Activated gamma-delta T cell treated with anti-CD3 and anti-CD28 coated beads, Interleukin-2, amount 50 U/mL, for 16 hours (primary cell): ENCODE measurements around the gene SRSF11.

Experiments used
- DNase-seq: peaks from one replicate; pipeline ENCODE4 v3.0.0-alpha.2; 2020; ENCODE audit warnings: low read depth

SRSF11 gene

DNA sequence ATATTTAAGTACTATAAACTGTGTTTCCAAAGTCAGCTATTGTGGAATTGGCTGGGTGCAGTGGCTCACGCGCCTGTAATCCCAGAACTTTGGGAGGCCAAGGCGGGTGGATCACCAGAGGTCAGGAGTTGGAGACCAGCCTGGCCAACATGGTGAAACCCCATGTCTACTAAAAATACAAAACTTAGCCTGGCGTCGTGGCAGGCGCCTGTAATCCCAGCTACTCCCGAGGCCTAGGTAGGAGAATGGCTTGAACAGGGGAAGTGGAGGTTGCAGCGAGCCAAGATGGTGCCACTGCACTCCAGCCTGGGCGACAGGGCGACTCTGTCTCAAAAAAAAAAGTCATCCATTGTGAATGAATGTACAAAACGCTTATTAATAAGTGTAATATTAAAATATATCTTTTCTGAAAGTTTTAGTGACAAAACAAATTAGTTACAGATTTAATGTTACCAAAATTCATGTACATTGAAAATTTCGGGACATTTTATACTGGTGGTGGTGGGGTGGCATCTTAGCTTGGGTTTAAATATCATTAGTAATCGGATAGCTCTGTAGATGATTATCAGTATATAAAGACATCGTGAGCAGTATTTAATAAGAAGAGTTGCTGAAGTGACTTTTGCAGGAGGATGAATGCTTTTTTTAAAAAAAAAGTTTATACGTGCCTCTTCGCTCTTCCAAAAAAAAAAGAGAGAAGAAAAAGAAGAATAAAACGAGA lies 503 bp upstream of the SRSF11 start:
- no peak for DNase-seq

DNA sequence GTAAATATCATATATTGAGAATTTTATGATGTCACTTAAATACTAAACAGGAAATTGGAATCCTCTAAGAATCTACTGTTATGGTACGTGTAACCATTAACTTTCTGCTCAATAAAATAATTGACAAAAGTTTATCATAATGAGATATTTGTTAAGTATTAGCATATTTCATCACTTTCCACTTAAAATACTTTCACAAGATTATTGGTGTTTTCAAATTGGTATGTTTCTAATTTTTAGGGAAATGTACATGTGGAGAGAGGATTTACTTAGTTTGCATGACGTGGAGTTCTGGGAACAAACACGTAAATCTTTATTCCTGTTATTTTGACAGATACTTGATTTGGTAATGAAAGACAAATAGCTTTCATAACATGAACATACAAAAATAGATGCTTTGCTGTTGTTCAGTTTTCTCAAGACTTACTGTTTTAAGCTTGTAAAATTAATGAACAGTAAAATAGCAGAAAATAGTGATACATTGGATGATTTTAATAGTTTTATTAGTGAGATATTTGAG lies 1.6 kb downstream of the SRSF11 start:
- DNase-seq = no peak

DNA sequence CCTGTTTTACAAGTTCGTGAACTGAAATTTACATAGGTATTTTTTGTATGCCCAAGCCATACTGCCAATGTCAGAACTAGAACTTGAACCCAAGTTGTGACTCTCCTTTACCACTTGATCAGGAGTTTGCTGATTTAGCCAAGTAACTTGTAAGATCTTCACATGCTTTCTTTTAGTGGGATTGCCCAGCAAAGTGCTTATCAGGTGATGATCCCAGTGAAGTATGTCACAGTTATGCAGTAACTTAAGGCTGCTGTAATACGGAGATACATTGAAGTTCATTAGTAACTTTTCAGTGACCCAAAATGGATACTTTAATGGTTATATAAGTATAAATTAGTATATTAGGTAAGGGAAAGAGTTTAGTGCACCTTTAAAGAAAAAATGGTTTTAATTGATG lies 3.8 kb downstream of the SRSF11 start:
- DNase-seq = no peak

DNA sequence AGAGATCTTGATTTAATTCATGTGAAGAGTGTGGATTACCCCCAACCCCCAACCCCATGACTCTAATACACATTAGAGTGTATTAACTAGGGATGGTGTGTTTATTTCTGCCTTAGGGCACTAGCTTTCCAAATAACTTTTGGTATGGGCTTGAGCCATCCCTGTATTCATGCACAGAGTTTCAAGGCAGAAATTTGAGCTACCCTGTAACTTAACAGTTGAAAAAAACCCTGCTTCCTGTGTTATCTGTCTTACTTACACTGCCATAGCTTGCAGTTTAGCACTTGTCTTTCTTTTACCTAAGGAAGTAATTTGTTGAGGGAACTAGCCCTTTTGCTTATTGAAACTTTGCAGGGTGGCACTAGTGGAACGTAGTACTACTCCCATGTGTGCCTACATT lies 6.3 kb downstream of the SRSF11 start:
- no peak for DNase-seq

DNA sequence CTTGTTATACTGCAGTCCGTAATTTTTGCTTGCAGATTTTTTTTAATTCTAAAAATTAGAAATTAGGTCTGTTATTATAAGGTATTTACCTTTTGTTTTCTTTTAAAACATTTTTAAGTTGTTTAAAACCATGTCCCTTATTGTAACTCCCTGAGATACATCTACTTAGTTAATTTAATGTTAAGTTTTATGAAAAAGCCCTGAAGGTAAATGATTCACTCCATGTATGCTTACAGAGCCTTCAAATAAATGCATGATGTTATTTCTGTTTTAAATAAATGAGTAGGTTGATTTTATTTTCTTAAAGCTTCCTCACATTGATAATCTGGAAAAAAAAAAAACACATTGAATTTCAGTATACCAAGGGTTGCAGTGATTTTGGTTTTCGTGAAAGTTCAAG lies 7.5 kb downstream of the SRSF11 start:
- DNase-seq = no peak

DNA sequence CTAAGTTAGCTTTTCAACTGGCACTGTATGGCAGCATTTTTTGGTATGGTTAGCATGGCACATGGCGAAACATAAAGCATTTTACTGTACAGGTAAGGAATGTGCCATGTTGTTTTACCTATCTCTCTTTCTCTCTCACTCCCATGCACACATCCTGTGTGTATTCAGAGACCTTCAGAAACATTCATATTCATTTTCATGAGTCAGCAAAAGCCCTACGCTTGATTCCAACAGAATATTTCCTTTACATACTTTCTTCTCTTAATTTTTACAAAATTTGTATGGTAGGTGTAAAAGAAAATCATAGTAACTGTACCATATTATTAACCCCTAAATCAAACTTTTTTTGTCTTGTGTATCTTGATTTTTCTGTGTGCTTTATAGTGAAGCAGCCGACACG lies 10.3 kb downstream of the SRSF11 start:
- no peak for DNase-seq

DNA sequence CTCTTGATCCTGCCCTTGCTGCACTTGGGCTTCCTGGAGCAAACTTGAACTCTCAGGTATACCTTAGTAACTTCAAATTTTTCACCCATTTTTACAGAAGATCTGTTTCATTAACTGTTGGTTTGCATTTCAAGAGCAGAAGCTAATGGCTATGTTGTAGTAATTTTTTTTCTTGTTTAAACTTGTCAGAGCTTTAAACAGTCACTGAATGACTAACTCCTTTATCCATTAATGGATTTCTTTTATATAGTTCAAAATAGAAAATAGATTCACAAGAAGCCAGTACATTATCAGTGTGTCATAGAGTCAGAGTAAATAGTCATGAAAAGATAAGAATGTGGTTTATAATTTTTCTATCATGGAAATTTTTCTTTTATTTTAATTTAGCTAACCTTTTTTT lies 13.6 kb downstream of the SRSF11 start:
- no peak for DNase-seq

DNA sequence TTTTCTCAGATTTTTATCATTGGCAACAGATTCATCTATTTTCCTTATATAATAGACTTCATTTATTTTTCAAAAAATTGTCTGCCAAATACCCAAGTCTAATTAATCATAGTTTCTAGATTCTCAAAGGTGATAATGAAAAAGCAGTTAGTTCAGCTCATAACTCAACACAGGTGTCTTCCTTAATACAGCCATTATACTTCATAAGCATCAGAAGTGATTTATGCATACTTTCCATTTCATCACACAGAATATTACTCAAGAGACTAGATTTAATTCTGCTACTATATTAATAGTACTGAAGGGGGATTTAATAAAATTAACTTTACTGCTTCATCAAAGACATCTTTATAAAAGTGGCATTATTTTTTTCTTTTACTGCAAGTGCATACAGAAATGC lies 18.8 kb downstream of the SRSF11 start:
- DNase-seq = no peak

DNA sequence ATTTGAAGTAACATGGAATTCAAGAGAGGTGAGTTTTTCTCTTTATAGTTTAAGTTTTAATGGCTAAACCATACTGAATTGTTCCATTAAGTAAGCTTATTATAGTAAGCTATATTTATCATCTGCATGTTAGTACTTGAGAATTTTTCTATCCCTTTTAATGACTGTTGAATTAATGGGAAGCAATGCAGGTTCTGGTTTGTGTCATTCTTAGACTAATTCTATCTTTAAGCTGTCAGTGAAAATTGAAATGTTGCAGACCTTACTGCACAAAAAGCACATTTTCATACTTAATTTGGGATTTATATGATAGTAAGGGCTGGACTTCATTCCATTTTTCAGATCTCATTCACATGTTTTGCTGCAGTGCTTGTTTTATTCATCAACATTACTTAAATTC lies 25.9 kb downstream of the SRSF11 start:
- no peak for DNase-seq

DNA sequence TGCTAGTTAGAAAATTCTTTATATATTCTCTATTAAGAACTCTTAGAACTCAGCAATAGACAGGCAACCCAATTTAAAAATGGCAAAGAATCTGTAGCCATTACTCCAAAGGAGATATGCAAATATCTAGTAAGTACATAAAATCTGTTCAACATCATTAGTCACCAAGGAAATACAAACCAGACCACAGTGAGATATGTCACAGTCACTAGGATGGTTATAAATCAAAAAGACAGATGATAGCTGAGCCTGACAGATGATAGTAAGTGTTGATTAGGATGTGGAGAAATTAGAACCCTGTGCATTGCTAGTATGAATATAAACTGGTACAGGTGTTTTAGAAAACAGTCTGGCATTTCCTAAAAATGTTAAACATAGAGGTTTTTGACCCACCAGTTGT lies 26.6 kb downstream of the SRSF11 start:
- no peak for DNase-seq

DNA sequence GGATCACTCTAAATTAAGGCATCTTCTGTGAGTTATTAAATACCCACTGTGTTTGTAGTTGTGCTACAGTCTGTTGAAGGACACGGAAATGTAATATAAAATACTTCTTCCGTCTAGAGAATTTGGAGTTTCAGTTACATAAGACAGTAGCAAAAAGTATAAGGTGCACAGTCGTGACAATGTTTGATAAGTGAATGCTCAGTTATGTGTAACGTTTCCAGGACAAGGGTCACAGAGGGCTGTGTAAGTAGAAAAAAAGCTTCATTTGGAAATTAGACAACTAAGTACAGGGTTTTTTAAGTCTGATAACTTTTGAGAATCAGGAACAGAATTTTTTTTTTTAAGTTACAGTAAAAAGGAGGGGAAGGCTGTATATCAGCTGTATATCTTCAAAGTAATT lies 27.5 kb downstream of the SRSF11 start:
- DNase-seq = no peak

DNA sequence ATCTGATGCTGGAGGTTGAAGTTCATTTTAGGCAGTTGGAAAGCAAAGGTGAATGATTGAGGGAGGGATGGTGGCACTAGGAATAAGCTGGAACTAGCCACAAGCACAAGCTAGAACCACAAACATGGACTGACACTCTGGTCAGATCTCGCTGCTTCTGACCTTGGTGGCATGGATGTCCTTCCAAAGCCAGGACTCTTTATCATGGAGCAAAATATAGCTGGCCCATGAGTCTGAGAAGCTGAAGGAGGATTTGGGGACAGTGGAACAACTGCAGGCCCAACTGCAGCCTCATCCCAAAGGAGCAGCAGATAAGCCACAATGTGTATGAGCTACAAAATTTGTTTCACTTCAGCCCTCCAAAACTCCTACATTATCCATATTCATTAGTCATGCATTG lies 35.5 kb downstream of the SRSF11 start:
- no peak for DNase-seq

DNA sequence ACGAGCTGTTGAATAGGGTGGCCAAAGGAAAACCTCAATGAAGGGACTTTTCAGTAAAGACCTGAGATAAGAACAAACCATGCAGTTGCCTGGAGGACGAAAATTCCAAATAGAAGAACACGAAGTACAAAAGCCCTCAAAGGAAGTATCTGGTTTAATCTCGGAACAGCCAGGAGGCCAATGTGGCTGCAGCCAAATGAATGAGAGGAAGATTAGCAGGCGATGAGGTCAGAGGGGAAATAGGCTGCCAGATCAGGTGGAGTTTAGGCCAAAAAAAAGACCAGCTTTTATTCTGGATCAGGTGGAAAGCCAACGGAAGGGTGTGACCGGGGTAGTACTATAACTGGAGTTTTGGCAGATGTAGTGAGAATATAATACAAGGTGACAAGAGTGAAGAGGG lies 43.7 kb downstream of the SRSF11 start:
- no peak for DNase-seq

DNA sequence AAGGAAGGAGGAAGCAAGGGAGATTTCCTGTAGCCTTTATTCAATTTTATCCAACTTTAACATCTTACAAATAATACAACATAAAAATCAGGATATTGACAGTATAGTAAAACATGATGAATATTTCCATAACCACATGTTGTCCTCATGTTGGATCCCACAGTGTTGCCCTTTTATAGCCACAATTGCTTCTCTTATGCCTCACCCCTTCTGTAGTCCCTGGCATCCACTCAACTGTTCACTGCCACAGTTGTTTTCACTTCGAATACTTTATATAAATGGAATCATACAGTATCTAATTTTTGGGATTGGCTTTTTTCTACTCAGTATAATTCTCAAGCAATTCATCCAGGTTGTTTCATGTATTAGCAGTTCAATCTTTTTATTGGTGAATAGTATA lies 44.8 kb downstream of the SRSF11 start:
- no peak for DNase-seq

DNA sequence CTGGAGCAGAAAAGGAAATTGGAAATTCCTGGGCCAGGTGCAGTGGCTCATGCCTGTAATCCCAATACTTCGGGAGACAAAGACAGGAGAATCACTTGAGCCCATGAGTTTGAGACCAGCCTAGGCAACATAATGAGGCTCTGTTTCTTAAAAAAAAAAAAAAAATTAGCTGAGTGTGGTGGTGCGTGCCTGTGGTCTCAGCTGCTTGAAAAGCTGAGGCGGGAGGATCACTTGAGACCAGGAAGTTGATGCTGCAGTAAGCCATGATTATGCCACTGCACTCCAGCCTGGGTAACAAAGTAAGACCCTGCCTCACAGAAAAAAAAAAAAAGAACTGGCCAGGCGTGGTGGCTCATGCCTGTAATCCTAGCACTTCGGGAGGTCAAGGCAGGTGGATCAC lies 56.7 kb downstream of the SRSF11 start:
- DNase-seq = no peak

DNA sequence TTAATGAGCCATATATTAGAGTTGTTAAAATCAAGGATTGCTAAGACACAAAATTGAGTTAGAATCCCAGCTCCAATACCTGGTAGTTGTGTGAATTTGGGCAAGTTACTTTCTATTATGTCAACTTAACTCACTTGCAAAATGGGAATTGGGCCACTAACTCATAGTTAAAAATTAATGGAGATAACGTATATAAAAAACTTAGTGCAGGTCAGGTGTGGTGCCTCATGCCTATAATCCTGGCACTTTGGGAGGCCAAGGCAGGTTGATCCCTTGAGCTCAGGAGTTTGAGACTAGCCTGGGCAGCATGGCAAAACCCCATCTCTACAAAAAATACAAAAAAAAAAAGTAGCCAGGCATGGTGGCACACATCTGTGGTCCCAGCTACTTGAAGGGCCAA lies 57.5 kb downstream of the SRSF11 start:
- no peak for DNase-seq

DNA sequence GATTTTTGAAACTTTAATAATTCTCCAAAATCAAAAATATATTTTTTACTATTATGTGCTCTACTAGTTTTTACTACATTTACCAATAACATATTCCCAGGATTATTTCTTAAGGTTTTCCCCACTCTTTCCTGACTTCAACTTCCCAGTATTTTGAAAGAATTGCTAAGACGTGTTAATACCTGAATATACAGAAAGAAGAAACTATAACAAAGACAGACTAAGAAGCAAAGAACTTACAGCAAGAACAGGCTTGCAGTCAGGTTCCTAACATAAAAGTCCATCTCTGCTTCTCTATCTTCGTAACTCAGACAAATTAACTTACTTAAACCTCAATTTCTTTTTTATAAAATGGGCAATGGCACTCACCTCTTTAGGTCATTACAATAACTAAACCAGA lies 63.2 kb downstream of the SRSF11 start:
- no peak for DNase-seq

DNA sequence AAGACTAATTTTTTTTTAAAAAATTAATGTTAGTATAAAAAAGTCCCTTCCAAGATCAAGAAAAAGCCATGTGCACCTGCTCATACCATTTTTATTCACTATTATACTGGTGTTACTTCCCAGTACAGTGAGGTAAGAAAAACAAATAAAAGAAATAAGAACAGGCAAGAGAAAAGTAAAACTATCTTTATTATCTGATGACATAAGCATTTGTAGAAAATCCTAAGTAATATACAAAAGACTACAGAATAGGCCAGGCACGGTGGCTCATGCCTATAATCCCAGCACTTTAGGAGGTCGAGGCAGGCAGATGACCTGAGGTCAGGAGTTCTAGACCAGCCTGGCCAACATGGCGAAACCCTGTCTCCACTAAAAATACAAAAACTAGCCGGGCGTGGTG lies 65.3 kb downstream of the SRSF11 start:
- DNase-seq = no peak

DNA sequence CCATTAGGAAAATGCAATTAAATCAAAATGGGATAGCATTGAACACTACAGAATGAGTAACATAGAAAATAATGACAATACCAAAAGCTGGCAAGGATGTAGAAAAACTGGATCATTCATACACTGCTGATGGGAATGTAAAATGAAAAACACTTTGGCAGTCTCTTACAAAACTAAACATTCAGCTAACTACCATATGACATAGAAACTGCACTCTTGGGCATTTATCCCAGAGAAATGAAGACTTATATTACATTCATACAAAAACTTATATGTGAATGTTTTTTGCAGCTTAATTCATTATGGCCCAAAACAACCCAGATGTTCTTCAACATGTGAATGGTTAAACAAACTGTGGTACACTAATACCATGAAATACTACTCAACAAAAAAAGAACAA lies 67.0 kb downstream of the SRSF11 start:
- DNase-seq = no peak

DNA sequence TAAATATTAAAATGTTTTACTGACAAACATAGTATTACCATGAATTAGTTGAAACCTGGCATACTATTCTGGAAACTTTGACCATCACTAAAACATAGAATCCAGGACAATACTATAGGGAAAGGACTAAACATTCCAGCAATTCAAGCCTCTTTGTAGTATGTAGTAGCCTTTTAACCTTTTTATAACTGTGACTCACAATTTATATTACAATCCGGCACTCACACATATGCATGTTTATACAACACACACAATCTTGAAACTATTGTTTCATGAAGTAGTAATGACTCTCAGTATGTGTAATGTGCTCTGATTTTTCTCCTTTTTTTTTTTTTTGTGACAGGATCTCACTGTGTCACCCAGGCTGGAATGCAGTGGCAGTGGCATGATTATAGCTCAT lies 69.0 kb downstream of the SRSF11 start:
- no peak for DNase-seq

DNA sequence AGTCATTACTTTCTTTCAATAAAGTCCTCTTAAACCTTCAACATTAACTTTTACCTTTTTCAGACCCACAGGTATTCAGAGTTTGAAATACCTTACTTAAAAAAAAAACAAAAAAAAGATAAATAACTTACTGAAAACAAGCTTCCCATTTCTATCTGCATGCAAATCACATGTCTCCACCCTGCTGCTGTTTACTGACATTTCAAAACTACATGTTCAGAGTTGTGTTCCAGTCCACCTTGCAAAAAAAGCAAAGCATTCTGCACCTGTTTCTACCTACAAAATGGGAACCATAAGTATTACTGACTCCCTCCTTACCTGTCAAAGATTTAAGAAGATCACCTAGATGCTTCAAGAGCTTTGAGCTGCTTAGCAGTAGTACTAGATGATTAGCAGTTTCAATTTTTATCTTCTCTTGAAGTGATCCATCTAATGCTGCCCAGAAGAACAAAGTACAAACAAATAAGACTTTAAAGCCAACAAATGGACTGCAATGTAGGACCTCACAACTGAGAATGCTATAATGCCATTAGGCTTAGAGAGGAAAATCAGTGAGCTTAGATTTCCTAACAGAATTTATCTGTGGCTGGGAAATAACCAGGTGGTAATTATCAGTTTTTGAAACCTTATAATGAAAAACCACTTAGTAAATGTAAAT lies 72.1 kb downstream of the SRSF11 start:
- DNase-seq = no peak

DNA sequence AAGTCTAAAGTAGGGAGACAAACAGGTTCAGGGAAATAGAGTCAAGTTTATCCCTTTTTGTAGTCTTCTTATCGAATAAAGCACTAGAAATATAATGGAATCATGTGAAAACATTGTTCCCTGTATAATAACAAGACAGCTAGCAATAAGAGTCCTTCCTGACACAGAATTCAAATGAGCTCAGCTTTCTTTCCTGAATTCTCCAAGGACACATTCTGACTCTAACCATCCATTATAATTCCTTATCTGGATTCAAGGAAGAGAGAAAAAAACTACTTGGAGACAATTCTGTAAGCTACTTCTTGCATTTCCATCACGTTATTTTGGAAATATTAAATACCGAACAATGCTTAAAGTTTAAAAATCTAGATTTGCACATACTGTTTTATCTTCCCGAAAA lies 74.6 kb downstream of the SRSF11 start:
- DNase-seq = no peak

DNA sequence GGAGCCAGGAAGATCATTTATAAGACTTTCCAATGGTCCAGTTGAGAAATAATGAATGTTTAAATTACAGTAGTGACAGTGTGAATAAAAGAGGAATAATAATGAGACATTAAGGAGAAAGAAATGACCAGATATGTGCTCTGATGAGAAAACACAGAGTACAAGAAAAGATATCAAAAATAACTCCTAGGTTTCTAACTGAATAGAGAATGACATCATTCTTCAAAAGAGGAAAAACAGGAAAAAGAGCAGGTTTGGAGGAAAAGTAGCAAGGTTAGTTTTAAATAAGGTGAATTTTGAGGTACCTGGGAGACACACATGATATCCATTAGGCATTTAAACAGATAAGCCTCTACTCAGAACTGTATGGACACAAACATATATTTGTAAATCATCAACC lies 78.3 kb downstream of the SRSF11 start:
- no peak for DNase-seq
